K562 (cell line): Measurements from ENCODE around the gene TIGD1.

Experiments
- CBX2 ChIP-seq: fragments of 200-600 bp; sonication (generic); IDR thresholded peaks from one replicate; pipeline ENCODE4 v1.6.1; 2012; ENCODE audit warnings: mild to moderate bottlenecking, low read length, inconsistent platforms; ENCODE audit not compliant: insufficient read depth, poor library complexity, severe bottlenecking
- KAT7 ChIP-seq: sonication (generic); formaldehyde crosslinking; IDR thresholded peaks from 2 replicates; pipeline ENCODE4 v1.8.0; 2022; ENCODE audit warnings: missing genetic modification reagents, mild to moderate bottlenecking, borderline replicate concordance
- POLR2A ChIP-seq: fragments of 450-650 bp; conservative IDR thresholded peaks from 2 replicates; pipeline ENCODE4 v1.6.1; 2016
- SP1 ChIP-seq: sonication (generic); formaldehyde crosslinking; IDR thresholded peaks from 2 replicates; pipeline ENCODE4 v1.8.1; 2022; ENCODE audit warnings: mild to moderate bottlenecking, missing genetic modification reagents
- TBP ChIP-seq: optimal IDR thresholded peaks from 2 replicates; pipeline ENCODE3; 2011; ENCODE audit warnings: low read depth, low read length, improper control_type of control experiment
- U2AF1 ChIP-seq: fragments of 200-400 bp; formaldehyde crosslinking; optimal IDR thresholded peaks from 2 replicates; pipeline ENCODE3; 2017; ENCODE audit warnings: mild to moderate bottlenecking, low read depth, low read length, moderate library complexity
- ZNF274 ChIP-seq: IDR thresholded peaks from 2 replicates; pipeline ENCODE4 v1.6.1; 2011; ENCODE audit warnings: low read depth, mild to moderate bottlenecking, low read length, moderate library complexity, borderline replicate concordance
- TF ChIP-seq, protein P1 (sequence below), 2 experiments: fragments of 450-650 bp; IDR thresholded peaks; 2 replicates each; pipeline ENCODE4 v1.6.1; 2016; ENCODE audit warnings: mild to moderate bottlenecking in 2 of 2, borderline replicate concordance in 1 of 2, low read depth in 1 of 2, moderate library complexity in 1 of 2

- TF ChIP-seq, protein P1, sequence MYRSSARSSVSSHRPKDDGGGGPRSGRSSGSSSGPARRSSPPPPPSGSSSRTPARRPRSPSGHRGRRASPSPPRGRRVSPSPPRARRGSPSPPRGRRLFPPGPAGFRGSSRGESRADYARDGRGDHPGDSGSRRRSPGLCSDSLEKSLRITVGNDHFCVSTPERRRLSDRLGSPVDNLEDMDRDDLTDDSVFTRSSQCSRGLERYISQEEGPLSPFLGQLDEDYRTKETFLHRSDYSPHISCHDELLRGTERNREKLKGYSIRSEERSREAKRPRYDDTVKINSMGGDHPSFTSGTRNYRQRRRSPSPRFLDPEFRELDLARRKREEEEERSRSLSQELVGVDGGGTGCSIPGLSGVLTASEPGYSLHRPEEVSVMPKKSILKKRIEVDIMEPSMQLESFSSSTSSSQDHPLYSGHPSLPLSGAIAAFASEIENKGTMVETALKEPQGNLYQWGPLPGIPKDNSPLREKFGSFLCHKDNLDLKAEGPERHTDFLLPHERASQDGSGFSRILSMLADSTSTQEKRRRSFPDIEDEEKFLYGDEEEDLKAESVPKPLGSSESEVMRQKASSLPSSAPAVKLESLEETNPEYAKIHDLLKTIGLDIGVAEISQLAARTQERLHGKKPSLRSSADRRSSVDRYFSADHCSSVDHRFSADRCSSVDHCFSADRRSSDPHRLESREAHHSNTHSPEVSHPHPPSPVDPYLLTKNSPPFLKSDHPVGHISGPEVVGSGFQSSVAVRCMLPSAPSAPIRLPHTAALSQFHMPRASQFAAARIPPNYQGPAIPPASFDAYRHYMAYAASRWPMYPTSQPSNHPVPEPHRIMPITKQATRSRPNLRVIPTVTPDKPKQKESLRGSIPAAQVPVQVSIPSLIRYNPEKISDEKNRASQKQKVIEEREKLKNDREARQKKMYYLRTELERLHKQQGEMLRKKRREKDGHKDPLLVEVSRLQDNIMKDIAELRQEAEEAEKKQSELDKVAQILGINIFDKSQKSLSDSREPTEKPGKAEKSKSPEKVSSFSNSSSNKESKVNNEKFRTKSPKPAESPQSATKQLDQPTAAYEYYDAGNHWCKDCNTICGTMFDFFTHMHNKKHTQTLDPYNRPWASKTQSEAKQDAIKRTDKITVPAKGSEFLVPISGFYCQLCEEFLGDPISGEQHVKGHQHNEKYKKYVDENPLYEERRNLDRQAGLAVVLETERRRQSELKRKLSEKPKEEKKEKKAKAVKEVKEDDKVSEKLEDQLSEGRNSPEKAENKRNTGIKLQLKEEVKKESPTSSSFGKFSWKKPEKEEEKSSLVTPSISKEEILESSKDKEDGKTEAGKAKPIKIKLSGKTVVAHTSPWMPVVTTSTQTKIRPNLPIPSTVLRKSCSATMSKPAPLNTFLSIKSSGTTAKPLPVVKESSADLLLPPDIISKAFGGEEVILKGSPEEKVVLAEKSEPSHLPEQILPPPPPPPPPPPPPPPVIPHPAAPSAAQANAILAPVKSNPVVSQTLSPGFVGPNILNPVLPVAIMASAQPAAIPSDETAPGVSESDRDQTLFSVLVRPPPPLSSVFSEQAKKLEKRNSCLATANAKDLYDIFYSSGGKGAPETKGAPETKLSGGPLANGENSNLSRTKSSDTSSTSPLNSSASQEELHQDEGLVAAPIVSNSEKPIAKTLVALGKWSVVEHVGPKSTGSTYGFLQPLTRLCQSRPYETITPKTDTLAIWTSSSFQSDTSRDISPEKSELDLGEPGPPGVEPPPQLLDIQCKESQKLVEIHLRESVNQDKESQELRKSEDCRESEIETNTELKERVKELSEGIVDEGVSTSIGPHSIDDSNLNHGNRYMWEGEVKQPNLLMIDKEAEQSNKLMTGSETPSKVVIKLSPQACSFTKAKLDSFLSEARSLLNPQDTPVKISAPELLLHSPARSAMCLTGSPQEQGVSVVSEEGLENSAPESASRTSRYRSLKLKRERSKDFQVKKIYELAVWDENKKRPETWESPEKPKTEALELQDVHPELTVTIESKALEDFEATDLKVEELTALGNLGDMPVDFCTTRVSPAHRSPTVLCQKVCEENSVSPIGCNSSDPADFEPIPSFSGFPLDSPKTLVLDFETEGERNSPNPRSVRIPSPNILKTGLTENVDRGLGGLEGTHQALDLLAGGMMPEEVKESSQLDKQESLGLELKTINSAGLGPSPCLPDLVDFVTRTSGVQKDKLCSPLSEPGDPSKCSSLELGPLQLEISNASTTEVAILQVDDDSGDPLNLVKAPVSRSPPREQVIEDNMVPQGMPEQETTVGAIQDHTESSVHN (IDR thresholded peaks at IDR 0.05; ENCODE audit: borderline replicate concordance in 1 of 2, low read depth in 1 of 2), result no peak
- TF ChIP-seq U2AF1 (no peak), ZNF274 (no peak), CBX2 (no peak), KAT7 (CRISPR knock-in tag) (no peak), SP1 (no peak), TBP (no peak), POLR2A (no peak)
These were observed 25.2 kb downstream of the TIGD1 start for GRCh38 chr2:232525199-232525598.
